HL-60/S4 treated with phorbol 12-myristate 13-acetate at 8.2 ng/mL for 4 days and 3 days (cell line): ENCODE measurements around the gene ZNF492.
"Not testable (repeated sequence)": the region's sequence is repeated elsewhere in the genome, so short reads cannot be mapped to it uniquely, and the experiment has no call there.

Source experiments
- in situ Hi-C: fragments of 300-500 bp; cut with MboI; formaldehyde crosslinking; loops from 2 replicates; pipeline ENCODE4 v1.15.0; 2022; ENCODE audit warnings: low sequenced_read_pairs

The ZNF492 gene

GRCh38 chr19:22633706-22634449 lies at the start of gene ZNF492:
TSS of gene ZNF492 (plus strand) at chr19:22634324. CDS start at chr19:22653400, 19,076 bp downstream.
- in situ Hi-C loops = not testable (repeated sequence)

DNA sequence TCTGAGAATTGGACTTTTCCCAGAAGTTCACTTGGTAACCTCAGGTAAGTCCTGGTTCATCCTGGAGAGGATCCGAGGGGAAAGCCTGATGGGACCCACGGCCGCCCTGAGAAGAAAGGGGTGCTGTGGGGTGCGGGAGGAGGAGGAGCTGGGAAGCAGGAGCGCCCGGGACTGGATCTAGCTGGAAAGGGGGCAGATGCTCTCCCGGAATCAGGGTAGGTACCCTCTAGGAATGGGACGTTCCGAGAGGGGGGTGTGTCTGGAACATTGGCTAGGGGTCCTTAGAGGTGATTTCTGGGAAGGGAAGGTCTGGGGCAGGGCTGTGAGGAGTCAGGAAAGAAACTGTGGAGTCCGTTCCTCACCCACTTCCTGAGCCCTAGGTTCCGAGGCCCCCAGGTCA lies 38.7 kb upstream of the ZNF492 start:
- in situ Hi-C loops = no loop called here

- in situ Hi-C loops = no loop called here
Observed at GRCh38 chr19:22595918-22596341, 38.2 kb upstream of the ZNF492 start.

DNA sequence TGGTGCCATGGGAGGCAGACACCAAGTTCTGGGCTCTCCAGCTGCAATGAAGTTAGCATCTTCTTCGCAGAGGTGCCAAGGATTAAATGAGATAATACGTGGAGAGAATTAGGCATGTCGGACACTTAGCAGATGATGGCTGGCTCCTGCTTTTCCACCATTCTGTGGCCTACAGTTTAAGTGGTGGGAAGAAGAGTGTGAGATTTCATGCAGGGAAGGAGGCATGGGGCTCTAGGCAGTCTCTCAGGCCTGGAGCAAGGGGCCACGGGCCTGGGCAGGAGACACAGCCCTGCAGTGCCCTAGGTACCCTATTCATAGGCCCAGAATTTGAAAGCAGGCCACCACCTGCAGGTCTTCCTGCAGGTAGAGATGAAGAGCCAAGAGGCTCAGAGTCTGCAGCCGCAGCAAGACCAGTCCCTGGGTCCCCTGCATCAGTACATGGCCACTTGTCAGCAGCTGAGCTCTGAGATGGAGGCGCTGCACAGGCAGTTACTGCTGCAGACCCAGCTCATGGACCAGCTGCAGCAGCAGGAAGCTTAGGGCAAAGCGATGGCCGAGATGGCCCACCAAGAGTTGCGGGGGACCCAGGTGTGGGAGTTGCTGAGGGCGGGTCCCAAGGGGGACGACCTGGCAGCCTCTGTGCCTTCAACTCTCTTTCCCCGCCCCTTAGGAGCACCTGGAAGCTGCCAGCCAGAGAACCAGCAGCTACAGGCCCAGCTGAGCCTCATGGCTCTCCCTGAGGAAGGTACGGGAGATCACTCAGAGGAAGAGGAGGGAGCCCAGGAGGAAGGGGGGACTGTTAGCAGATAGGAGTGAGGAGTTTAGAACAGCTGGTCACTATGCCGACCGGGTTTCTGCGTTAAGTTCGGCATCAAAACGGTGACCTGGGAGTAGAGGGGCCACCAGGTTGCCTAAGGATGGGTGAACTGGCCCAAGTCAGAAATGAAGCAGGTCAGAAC lies 33.2 kb upstream of the ZNF492 start:
- in situ Hi-C loops = no loop called here

DNA sequence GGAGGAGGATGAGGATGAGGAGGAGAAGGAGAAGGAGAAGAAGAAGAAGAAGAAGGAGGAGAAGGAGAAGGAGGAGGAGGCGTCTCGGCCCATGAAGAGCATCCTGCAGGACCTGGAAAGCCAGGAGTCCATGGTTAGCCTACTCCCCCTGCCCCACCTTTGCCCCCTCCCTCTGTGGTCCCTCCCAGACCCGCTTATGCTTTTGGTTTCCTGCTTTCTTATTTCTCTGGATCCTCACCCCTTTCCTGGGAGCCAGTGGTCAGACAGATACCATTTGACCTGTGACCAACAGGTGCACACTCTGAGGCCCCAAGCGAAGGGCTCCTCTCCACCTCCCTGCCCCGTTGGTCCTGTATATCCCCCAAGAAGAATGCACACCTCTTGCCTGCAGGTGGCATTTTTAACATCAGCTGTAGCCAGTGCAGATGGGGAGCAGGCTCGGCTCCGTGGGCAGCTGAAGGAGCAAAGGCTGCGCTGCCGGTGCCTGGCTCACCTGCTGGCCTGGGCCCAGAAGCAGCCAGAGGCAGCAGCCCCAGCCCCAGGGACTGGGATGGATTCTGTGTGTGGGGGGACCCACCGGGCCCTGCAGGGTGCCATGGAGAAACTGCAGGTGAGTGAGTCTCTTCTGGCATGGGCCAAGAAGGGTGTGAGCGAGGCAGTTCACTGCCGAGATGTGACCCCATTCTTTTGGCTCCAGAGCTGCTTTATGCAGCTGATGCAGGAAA lies 32.1 kb upstream of the ZNF492 start:
- in situ Hi-C loops = no loop called here

GRCh38 chr19:22602631-22603272 lies 31.4 kb upstream of the ZNF492 start:
- in situ Hi-C loops = no loop called here

DNA sequence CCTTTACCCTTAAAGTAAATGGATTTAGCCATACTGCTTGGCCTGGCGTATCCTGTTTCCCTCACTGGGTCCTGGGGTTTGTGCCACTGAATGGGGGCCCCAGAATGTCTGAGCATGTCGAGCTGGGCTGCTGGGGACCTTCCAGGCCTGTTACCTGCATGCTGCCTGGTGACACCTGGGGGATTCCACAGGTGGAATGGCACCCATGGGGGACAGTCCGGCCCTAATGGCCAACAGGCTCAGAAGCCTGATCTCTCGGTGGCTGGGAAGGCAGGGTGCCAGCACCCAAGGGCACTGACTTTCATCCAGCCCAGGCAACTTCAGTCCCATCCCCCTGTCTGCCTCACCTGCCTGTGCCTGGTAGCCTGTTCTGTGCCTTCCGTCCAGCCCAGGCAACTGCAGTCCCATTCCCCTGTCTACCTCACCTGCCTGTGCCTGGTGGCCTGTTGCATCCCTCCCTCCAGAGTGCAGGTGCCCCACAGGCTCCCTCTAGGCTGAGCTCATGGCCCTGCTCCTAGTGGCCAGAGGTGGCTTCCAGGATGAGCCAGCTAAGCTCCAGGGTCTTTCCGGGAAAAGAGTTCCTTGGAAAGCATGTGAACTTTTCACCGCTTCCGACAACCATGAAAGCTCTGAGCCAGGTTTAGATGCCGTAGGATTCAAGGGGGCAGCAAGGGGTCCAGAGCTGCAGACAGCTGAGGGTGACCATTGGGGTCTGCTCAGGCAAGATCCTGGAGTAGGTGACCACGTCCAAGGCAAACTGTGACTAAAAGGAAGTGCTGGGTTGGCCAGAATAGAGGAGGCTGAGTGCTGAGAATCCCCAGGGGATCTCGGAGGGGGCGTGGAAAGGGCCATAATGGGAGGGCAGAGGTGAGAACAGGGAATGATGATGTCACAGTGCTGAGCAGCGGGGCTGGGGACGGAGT lies 30.3 kb upstream of the ZNF492 start:
- in situ Hi-C loops = no loop called here

DNA sequence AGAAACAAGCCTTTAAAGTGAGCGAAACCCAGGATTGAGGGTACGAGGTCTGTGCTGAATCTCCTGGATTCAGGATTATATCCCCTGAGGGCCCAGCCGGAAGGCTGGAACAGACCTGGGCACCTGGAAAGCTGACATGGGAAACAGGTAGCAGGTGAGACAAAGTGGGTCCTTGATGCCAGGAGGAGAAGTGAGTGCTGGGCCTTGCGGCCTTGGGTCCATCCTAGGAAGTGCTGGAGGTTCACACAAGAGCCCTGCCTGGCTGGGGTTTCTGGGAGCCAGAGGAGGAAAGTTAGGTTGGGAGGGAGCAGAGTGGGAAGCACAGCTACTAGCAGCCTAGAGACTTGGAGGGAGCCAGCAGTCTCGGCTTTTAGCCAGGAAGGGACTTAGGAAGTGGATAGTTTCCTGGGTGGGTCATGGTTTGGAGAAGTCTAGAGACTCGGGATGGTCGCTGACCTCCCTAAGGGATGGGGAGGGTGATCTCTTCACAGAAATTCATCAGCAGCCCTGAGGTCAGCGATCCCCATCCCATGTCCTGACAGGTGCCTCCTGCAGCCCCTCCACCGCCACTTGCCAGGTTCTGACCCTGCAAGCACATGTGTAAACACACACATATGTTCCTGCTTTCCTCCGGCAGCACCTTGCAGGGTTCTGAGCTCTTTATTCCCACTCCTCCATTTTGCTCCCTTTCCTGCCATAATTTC lies 29.4 kb upstream of the ZNF492 start:
- in situ Hi-C loops = no loop called here

DNA sequence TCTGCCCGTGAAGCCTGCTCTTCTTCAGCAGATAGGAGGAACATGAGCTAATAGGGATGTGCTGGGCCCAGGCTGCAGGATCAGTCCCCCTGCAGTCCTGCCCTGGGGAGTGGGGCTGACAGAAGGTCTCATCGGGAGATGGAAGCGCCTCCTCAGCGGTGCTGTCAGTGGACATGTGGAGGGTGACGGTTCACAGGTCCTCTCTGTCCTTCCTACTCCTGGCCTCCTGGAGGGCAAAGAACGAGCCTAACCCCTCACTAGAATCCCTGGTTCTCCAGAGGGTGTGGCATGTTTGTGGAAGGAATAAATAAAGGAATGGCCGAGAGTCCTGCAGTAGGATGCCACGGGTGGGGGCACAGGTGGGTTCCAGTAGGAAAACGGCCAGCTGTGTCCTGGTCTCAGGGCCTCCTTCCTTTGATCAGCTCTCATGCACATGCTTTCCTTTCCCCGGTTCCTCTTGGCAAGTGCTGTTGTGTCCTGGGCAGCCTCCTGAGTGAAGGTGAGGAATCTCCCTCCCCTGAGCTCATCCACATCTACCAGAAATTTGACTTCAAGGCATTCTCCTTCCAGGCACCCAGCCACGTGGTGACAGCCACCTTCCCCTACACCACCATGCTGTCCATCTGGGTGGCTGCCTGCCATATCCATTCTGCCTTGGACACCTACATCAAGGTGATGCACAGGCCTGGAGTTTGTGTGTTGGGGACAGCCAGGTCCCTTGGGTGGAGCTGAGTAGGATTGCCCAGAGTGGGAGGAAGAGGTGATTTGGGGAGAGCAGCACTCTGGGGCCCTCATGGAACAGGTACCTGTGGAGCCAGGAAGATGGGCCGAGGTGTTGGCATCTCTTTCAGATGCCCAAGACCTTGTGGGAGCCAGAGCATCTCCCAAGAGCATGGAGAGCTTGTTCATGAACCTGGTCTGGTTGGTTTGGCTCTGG lies 28.6 kb upstream of the ZNF492 start:
- in situ Hi-C loops = no loop called here

GRCh38 chr19:22606212-22606553 lies 27.9 kb upstream of the ZNF492 start:
- in situ Hi-C loops = no loop called here

- in situ Hi-C loops = no loop called here
Observed at GRCh38 chr19:22606954-22607652, 27.0 kb upstream of the ZNF492 start.

- in situ Hi-C loops = no loop called here
Observed at GRCh38 chr19:22607653-22608430, 26.3 kb upstream of the ZNF492 start.

GRCh38 chr19:22608441-22608840 lies 25.7 kb upstream of the ZNF492 start:
- in situ Hi-C loops = no loop called here

DNA sequence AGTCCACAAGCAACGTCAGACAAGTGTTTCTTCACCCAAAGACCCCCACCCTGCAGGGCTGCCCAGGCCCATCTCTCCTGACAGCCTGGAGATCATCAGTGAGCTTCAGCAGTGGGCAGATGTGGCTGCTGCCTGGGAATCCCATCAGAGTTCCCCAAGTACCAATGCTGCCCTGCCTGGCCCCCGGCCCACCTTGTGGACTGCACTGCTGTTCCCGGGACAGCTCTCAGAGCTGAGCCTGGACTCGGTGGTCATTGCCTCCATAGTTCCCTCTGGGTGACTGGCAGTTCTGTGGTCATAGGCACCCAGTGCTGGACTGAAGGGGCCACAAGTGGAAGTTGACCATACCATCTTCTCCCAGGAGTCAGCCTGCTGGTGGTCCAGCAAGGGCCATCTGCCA lies 24.5 kb upstream of the ZNF492 start:
- in situ Hi-C loops = no loop called here

DNA sequence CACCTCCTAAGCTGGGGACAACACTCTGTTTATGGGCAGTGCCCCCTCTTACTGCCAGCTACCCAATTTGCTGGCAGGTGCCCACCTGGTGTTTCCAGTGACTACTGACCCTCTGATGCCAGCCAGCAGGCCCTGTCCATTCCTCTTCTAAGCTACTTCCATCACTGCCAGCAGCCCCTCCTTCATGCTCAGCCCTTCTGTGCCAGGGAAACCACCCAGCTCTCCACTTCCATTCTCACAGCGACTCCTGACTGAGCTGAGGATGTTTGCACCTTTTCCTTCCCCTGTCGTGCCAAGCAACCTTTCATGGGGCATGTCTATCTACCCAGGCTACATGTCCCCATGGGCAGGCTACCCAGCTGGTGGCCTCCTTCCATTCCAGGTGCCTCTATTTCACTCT lies 24.0 kb upstream of the ZNF492 start:
- in situ Hi-C loops = no loop called here

DNA sequence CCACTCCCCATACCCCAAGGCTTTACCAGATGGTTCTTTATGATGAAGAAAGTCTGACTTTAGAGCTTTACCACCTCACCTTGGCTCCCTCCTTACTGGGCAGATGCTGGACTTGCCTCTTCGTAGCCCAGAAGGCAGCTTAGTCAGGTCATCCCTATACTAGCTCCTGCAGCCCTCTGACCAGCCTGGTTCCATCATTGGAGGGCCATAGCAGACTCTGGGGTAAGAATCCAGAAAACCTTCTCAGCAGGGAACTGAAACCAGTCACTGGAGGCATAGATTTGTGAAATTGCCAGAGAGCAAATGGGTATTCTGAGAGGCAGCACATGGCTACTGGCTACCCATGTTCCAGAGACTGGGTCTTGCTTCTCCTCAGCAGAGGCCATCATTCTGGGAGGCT lies 21.8 kb upstream of the ZNF492 start:
- in situ Hi-C loops = no loop called here

GRCh38 chr19:22616659-22617058 lies 17.5 kb upstream of the ZNF492 start:
- in situ Hi-C loops = no loop called here
